KOPT-K1 (cell line): ENCODE data around the gene ADAMTSL3.

ENCODE experiments used
- H3K27ac ChIP-seq: fragments of 200-600 bp; sonication (generic); 2 replicates; pipeline ENCODE4 v1.5.1; 2016; ENCODE audit warnings: antibody characterized with exemption, mild to moderate bottlenecking, low read depth, low read length; ENCODE audit not compliant: poor library complexity, severe bottlenecking
- H3K36me3 ChIP-seq: fragments of 200-600 bp; sonication (generic); 2 replicates; pipeline ENCODE4 v1.5.1; 2017; ENCODE audit warnings: antibody characterized with exemption, mild to moderate bottlenecking, low read length, moderate library complexity; ENCODE audit not compliant: insufficient read depth
- H3K9me3 ChIP-seq: fragments of 200-600 bp; sonication (generic); 2 replicates; pipeline ENCODE4 v1.5.1; 2017; ENCODE audit warnings: antibody characterized with exemption, low read length, mild to moderate bottlenecking; ENCODE audit not compliant: insufficient read depth, poor library complexity, severe bottlenecking

ADAMTSL3 gene

DNA sequence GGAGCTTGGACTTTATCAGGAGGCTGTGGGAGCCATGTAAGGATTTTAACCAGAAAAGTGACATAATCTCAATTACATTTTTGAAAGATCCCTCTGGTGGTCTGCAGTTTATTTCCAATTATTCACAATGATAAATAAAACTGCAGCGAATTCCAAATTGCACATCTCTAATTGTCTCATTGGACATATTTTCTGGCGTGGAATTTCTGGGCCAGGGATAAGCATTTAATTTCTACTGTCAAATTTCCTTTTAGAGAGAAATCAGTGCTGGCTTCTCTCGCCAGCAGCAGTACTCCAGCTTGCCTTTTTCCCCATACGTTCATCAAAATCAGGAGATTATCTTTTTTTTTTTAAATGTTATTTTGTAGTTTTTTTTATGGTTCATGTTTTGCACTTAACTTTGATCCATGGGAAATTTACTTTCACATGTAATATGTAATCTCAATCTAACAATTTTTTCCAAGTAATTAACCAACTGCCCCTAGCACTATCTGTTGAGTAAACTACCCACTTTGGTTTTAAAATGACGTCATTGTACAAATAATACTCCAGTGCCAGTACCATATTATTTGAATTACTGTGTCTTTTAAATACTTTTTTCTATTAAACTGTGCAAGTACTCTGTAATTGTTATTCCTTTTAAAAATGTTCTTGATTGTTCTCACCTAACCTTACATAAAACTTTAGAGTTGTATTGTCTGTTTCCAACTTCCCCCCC lies 251.8 kb downstream of the ADAMTSL3 start:
- Histone ChIP-seq H3K9me3 (no peaks in the 10 kb centered on the region), H3K36me3 (no peaks in the 10 kb centered on the region), H3K27ac (no peak overlapping the region)

DNA sequence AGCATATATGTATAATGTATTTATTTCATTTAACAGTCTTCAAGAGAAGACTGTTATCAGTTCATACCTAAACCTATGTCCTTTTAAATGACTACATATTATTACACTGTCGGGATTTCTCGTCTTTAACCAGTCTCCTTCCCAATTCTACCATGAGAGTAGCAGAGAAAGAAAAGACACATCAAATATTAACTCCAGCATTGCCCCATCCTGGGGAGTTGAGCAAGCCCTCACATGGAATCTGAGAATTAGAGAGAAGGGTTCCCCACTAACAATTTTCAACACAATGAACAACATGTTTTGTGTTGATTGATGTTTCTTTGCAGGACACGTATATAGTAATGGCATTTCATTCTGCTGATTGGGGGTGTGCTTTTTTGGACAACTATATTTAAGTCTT lies 257.4 kb downstream of the ADAMTSL3 start:
- no peaks in the 10 kb centered on the region for H3K36me3 ChIP-seq
- H3K27ac ChIP-seq = no peak overlapping the region
- no peaks in the 10 kb centered on the region for H3K9me3 ChIP-seq

GRCh38 chr15:83912343-83912742 lies 258.4 kb downstream of the ADAMTSL3 start:
- no peak overlapping the region for H3K27ac ChIP-seq
- no peaks in the 10 kb centered on the region for H3K9me3 ChIP-seq
- H3K36me3 ChIP-seq = no peaks in the 10 kb centered on the region

DNA sequence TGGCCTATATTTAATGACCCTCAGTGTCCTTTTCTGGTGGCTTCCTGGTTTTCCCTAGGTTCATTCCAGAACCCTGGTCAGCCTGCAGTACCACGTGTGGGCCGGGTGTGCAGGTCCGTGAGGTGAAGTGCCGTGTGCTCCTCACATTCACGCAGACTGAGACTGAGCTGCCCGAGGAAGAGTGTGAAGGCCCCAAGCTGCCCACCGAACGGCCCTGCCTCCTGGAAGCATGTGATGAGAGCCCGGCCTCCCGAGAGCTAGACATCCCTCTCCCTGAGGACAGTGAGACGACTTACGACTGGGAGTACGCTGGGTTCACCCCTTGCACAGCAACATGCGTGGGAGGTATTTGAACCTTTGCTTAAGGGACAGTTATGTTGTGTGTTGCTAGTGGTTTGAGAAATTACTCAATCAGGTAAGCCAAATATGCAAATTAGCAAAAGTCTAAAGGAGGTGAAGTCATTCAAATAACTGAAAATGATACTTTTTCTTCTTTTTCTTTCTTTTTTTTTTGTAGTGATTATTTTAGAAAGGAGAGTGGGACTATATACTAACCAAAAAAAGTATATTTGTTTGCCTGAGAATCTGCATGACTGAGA lies 259.2 kb downstream of the ADAMTSL3 start:
- no peaks in the 10 kb centered on the region for H3K36me3 ChIP-seq
- no peaks in the 10 kb centered on the region for H3K9me3 ChIP-seq
- no peak overlapping the region for H3K27ac ChIP-seq

GRCh38 chr15:83914906-83915305 lies 261.0 kb downstream of the ADAMTSL3 start:
- no peak overlapping the region for H3K27ac ChIP-seq
- no peaks in the 10 kb centered on the region for H3K36me3 ChIP-seq
- no peaks in the 10 kb centered on the region for H3K9me3 ChIP-seq

DNA sequence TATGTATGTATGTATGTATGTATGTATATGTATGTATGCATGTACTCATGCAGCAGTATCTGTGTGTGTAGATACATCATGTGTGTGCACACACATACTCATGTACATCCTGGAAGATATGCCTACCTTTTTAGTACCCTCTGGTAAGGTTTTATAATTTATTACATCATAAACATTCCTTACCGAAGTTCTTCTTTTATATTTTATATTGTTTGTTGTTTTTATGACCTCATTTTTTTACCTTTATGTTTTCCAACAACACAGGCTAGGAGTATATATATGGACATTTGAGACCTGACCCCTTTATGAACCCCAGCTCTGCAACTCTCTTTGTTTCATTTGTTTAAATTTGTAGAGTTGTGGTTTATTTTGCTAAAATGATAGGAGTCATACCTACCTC lies 263.5 kb downstream of the ADAMTSL3 start:
- no peaks in the 10 kb centered on the region for H3K36me3 ChIP-seq
- H3K9me3 ChIP-seq = no peaks in the 10 kb centered on the region
- H3K27ac ChIP-seq = no peak overlapping the region

- Histone ChIP-seq H3K27ac (no peak overlapping the region), H3K9me3 (no peaks in the 10 kb centered on the region), H3K36me3 (no peaks in the 10 kb centered on the region)
These were observed 264.1 kb downstream of the ADAMTSL3 start for GRCh38 chr15:83918011-83918410.

DNA sequence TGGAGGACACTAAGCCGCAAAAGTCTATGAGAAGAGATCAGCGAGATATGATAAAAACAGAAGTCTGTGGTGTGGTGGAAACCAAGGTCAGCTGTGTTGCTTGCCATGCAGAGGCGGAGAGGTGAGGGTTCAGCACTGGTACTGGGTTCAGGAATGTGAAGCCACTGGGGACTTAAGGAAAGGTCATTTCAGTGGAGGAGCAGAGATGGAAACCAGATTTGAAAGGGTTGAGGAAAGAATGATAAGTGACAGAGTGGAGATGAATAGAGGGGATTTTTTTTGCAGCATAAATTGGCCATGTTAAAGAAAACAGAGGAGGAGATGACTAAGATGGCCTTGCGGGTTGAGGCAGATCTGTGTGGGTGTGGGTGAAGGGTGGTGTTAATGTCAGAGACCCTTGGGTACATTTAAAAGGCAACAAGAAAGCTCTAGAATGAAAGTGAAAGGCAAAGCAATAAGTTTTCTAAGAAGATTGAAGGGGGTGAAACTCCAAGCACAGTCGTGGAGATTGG lies 265.5 kb downstream of the ADAMTSL3 start:
- no peaks in the 10 kb centered on the region for H3K9me3 ChIP-seq
- no peaks in the 10 kb centered on the region for H3K36me3 ChIP-seq
- no peak overlapping the region for H3K27ac ChIP-seq

DNA sequence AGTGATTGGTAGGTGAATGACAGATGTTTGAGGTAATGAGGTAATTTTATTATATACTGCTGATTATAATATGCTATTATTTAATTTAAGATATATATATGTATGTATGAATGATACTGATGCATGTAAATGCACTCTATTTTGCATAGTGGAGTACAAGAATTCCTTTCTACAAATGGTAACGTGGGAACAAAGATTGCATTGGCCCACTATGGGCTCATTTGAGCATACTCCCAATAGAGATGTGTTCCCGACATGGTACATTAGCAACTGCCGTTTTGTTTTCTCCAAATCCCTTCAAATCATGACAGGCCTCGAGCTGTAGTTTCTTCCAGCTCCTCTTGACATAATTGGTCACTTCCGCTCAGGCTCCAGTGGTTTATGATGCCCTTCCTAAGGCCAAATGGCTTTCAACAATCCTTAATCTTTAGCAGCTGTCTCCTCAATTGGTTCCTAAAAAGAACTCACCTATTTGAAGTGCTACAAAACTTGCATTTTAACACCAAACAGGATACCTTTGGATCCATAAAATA lies 266.1 kb downstream of the ADAMTSL3 start:
- Histone ChIP-seq H3K27ac (no peak overlapping the region), H3K36me3 (no peaks in the 10 kb centered on the region), H3K9me3 (no peaks in the 10 kb centered on the region)

DNA sequence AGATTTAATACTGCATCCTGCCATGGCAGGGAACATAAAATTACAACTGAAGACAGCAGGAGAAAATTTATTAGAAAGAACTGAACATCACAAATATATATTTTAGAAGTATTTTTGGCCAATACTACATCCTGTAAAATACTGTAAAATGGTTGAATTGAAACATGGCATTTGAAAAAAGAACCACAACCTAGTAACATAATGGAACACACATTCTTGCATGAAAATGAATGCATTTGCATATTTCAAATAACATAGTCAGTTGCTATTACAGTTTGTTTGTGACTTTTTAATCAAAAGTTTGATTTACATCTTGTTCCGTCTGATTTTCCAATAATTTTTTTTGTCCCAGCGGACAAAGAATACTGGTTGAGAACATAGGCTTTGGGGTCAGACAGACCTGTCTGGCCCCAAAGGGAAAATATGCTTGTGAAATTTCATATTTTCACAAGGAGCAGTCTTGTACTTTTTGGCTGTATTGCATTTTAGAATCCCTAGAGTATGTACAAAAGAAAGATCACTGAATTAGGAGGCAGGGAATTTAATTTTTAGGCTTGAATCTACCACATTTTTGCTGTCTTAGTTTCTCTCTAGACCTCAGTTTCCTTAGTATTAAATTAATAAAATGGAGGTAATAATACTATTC lies 268.8 kb downstream of the ADAMTSL3 start:
- no peak overlapping the region for H3K27ac ChIP-seq
- no peaks in the 10 kb centered on the region for H3K36me3 ChIP-seq
- H3K9me3 ChIP-seq = no peaks in the 10 kb centered on the region

DNA sequence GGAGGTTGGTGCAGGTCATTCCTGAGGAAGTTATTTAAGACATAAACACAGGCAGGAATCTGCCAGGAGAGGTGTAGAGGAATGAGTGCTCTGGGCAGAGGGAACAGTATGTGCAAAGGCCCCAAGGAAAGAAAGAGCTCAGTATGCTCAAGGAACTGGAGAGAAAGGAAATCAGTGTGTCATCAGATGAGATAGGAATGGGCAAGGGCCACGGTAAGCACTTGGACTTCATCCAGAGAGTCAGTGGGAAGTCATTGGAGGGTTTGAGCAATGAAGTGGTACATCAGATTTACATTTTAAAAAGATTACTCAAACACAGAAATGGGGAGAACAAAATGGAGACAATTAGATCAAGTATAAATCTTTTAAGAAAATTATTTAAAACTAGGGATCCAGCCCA lies 272.2 kb downstream of the ADAMTSL3 start:
- Histone ChIP-seq H3K27ac (no peak overlapping the region), H3K9me3 (no peaks in the 10 kb centered on the region), H3K36me3 (no peaks in the 10 kb centered on the region)

- no peak overlapping the region for H3K27ac ChIP-seq
- no peaks in the 10 kb centered on the region for H3K9me3 ChIP-seq
- H3K36me3 ChIP-seq = no peaks in the 10 kb centered on the region
These were observed 273.9 kb downstream of the ADAMTSL3 start for GRCh38 chr15:83927704-83928391.

DNA sequence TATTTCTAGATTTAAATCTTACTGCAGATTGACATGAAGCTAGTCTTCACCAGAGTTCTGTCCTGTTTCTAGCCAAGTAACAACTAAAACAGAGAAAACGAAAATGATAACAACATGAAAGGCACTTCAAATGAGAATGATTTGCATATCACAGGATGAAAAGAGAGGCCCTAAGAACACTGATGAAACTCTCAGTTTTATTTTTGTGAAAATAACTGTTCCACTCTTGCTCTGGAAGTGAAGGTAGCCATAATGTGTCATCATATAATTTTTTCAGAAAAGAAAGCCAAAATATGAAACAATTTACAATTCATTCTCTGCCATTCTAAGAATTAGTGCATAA lies 274.4 kb downstream of the ADAMTSL3 start:
- H3K27ac ChIP-seq = no peak overlapping the region
- H3K9me3 ChIP-seq = no peaks in the 10 kb centered on the region

GRCh38 chr15:83928878-83929418 lies 275.0 kb downstream of the ADAMTSL3 start:
- no peaks in the 10 kb centered on the region for H3K36me3 ChIP-seq
- no peak overlapping the region for H3K27ac ChIP-seq
- no peaks in the 10 kb centered on the region for H3K9me3 ChIP-seq

More for the DNA sequence above, 274.4 kb downstream of the ADAMTSL3 start:
- no peaks in the 10 kb centered on the region for H3K36me3 ChIP-seq

DNA sequence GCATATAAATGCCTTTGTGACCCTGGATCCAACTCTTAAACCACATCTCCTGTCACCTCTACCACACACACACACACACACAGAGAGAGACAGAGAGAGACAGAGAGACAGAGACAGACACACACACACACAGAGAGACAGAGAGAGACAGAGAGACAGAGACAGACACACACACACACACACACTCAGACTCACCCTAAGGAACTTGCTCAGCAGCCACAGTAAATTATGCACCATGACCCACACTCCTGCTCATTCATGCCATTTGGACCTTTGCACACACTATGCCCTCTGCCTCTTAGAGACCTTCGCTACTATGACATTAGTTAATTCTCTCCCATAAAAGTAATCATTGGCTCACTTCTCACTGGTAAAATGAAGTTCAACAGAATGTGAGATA lies 275.7 kb downstream of the ADAMTSL3 start:
- H3K36me3 ChIP-seq = no peaks in the 10 kb centered on the region
- no peaks in the 10 kb centered on the region for H3K9me3 ChIP-seq
- H3K27ac ChIP-seq = no peak overlapping the region
